Thyroid gland (tissue), 4 donors: ENCODE measurements around the gene MAD1L1. TPM values are rescaled to one million over a fixed set of nuclear protein-coding genes. Genes with fewer than 3 reads are reported as not detected.

Source experiments
- DNase-seq, 2 donors: peaks; one replicate each; pipeline ENCODE4 v3.0.0-alpha.2; 2019
- H3K27ac ChIP-seq, 3 donors: fragments of 200-600 bp; sonication (generic); 1 replicate in 2 of 3; 2 replicates in 1 of 3; pipeline ENCODE4 v1.5.1; 2016 to 2019; ENCODE audit warnings: mild to moderate bottlenecking in 1 of 3, moderate library complexity in 1 of 3
- H3K27me3 ChIP-seq: fragments of 200-600 bp; sonication (generic); one replicate; pipeline ENCODE4 v1.5.1; 2019
- H3K36me3 ChIP-seq, 2 donors: fragments of 200-600 bp; sonication (generic); one replicate each; pipeline ENCODE4 v1.5.1; 2016 to 2019
- H3K4me1 ChIP-seq, 2 donors: fragments of 200-600 bp; sonication (generic); one replicate each; pipeline ENCODE4 v1.5.1; 2017 to 2019
- H3K4me3 ChIP-seq, 3 donors: fragments of 200-600 bp; sonication (generic); replicated peaks in 1 of 3; 1 replicate in 2 of 3; 2 replicates in 1 of 3; pipeline ENCODE4 v1.5.1; 2016; ENCODE audit warnings: mild to moderate bottlenecking in 1 of 3
- H3K9me3 ChIP-seq: fragments of 200-600 bp; sonication (generic); one replicate; pipeline ENCODE4 v1.5.1; 2017
- CTCF ChIP-seq, 6 experiments: fragments of 200-600 bp in 3 of 6; fragments of 450-650 bp in 3 of 6; sonication (generic) in 3 of 6; IDR thresholded peaks; one replicate each; pipeline ENCODE4 v1.5.1; 2016 to 2019; ENCODE audit warnings: antibody characterized with exemption in 6 of 6, mild to moderate bottlenecking in 2 of 6, inconsistent platforms in 1 of 6, moderate library complexity in 1 of 6
- POLR2A ChIP-seq, 2 donors: fragments of 450-650 bp; IDR thresholded peaks; one replicate each; pipeline ENCODE4 v1.6.1; 2017; ENCODE audit warnings: antibody characterized with exemption in 2 of 2, mild to moderate bottlenecking in 2 of 2, moderate library complexity in 1 of 2
- WGBS, 2 donors: methylation state at CpG; one replicate each; pipeline ENCODE4 v1.1.5; 2017; 5-methylcytosine and 5-hydroxymethylcytosine counted together
- intact Hi-C: fragments of 100-400 bp; cut with DNase I; formaldehyde crosslinking; loops from one replicate; pipeline ENCODE4 v1.15.1; 2023
- total RNA-seq, 4 donors: library from RNA; depleted of rRNA; stranded (reverse); fragments of >200 nt; gene quantifications; one replicate each; pipeline ENCODE4 v1.2.3, GENCODE V29; 2016

The MAD1L1 gene
- total RNA-seq, 4 donors from 2014 or later = 27.4 to 38.6 (median 33.9) TPM

DNA sequence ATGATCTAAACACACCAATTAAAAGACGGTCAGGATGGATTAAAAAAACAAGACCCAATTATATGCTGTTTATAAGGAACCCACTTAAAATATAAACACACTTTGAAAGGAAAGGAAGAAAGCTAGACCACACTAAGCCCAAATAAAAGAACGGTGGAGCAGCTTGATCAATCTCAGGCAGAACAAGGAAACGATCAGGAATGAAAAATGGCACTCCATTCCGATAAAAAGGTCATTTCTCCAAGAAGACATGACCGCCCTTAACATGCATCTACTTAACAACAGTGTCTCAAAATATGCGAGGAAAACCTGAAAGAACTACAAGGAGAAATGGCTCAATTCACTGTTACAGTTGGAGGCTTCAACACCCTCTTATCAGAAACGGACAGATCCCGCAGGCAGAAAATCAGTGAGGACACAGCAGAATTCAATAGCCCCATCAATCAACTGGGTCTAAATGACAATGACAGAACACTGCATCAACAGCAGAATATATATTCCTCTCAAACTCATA, 210.0 kb downstream of the MAD1L1 start:
- H3K27ac ChIP-seq = no peak overlapping the region
- H3K4me3 ChIP-seq = no peak overlapping the region
- no peaks in the 10 kb centered on the region for H3K9me3 ChIP-seq
- intact Hi-C loops = no loop called here
- H3K27me3 ChIP-seq = no peaks in the 10 kb centered on the region
- 90 to 92% methylated on average over 8 of the region's 8 CpGs for WGBS, 2 donors
- H3K4me1 ChIP-seq = no peaks in the 10 kb centered on the region
- no peak for DNase-seq
- H3K36me3 ChIP-seq = no peaks in the 10 kb centered on the region
- TF ChIP-seq CTCF (IDR thresholded peaks at IDR 0.05) (no peak), POLR2A (IDR thresholded peaks at IDR 0.05) (no peak)

DNA sequence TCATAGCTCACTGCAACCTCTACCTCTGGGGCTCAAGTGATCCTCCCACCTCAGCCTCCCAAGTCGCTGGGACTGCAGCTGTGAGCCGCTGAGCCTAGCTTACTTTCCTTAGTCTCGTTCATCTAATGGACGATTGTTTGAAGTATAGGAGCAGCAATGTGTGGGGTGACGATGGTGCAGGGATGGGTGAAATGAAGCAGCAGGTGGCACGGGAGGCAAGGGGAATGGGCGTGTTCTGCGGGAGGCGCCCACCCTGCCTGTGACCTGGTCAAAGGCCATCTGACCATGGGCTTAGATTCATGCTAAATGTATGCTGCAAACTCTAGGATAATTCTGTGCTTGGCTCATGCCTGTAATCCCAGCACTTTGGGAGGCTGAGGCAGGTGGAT, 210.7 kb downstream of the MAD1L1 start:
- intact Hi-C loops = no loop called here
- Histone ChIP-seq H3K36me3 (no peaks in the 10 kb centered on the region), H3K4me1 (no peaks in the 10 kb centered on the region), H3K4me3 (no peak overlapping the region), H3K27ac (no peak overlapping the region), H3K9me3 (no peaks in the 10 kb centered on the region), H3K27me3 (no peaks in the 10 kb centered on the region)
- 95 to 96% methylated on average over 9 of the region's 9 CpGs for WGBS, 2 donors
- DNase-seq = no peak
- TF ChIP-seq CTCF (IDR thresholded peaks at IDR 0.05) (no peak), POLR2A (IDR thresholded peaks at IDR 0.05) (no peak)

DNA sequence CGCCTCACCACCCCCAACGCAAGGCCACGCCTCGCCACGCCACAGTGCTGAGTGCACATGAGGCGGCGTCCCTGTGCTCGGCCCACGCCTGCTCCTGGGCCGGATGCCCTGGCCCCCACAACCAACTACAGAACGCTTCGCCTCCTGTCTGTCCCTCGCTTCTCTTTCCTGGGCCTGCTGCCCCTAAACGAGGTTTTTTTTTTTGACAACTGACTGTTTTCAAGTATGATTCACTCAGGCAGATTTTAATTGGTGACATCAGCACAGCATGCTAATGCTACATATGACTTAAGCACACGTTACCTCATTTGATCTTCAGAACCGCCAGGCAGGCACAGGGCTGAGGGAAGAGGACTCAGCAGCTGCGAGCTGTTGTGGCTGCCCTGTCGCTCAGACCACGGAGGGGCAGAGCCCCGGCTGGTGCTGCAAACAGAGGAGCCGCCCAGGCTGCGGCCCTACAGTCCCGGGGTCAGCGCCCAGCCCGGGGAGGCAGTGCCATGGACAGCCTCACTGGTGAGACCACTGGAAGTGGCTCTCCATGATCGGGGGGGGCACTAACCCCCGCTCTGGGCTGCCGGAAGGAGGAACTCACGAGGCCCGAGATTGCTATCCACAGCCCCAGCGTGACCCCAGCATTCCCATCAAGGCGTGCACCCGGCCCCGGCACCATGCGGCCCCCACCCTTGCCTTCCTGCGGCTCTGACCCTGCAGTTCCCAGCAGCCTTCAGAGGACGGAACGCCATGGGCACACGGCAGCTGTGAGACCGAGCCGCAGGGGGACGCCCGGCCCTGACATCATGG, 212.8 kb downstream of the MAD1L1 start:
- intact Hi-C loops = no loop called here
- no peaks in the 10 kb centered on the region for H3K27me3 ChIP-seq
- peak; percentile 9 to 10 for DNase-seq
- peak overlapping the region in 2 of 3 donors; percentile 17 to 28 for H3K27ac ChIP-seq
- TF ChIP-seq CTCF (IDR thresholded peaks at IDR 0.05) (no peak), POLR2A (IDR thresholded peaks at IDR 0.05) (no peak)
- no peak overlapping the region for H3K4me3 ChIP-seq
- no peaks in the 10 kb centered on the region for H3K4me1 ChIP-seq
- no peaks in the 10 kb centered on the region for H3K9me3 ChIP-seq
- 82 to 84% methylated on average over 25 to 27 of the region's 43 CpGs for WGBS, 2 donors
- no peaks in the 10 kb centered on the region for H3K36me3 ChIP-seq

GRCh38 chr7:2019461-2019710, 213.4 kb downstream of the MAD1L1 start:
- H3K4me3 ChIP-seq = no peak overlapping the region

More at GRCh38 chr7:2019461-2019710, 213.4 kb downstream of the MAD1L1 start:
- 78 to 95% methylated on average over 4 to 10 of the region's 10 CpGs for WGBS, 2 donors
- intact Hi-C loops = no loop called here
- TF ChIP-seq CTCF (IDR thresholded peaks at IDR 0.05) (no peak), POLR2A (IDR thresholded peaks at IDR 0.05) (no peak)
- H3K36me3 ChIP-seq = no peaks in the 10 kb centered on the region
- DNase-seq = no peak
- no peaks in the 10 kb centered on the region for H3K9me3 ChIP-seq
- no peaks in the 10 kb centered on the region for H3K27me3 ChIP-seq
- no peaks in the 10 kb centered on the region for H3K4me1 ChIP-seq
- H3K27ac ChIP-seq = no peak overlapping the region
